HepG2 (cell line): ENCODE results near the gene RALB.

Experiments used
- ZNF143 ChIP-seq: sonication (generic); formaldehyde crosslinking; IDR thresholded peaks from 2 replicates; pipeline ENCODE4 v1.4.0; 2020; ENCODE audit warnings: missing genetic modification reagents
- ZNF670 ChIP-seq: sonication (generic); formaldehyde crosslinking; IDR thresholded peaks from 2 replicates; pipeline ENCODE4 v1.8.0; 2022; ENCODE audit warnings: mild to moderate bottlenecking, missing genetic modification reagents, borderline replicate concordance
- ZSCAN30 ChIP-seq: sonication (generic); formaldehyde crosslinking; IDR thresholded peaks from 2 replicates; pipeline ENCODE4 v1.5.0; 2020; ENCODE audit warnings: mild to moderate bottlenecking, missing genetic modification reagents

DNA sequence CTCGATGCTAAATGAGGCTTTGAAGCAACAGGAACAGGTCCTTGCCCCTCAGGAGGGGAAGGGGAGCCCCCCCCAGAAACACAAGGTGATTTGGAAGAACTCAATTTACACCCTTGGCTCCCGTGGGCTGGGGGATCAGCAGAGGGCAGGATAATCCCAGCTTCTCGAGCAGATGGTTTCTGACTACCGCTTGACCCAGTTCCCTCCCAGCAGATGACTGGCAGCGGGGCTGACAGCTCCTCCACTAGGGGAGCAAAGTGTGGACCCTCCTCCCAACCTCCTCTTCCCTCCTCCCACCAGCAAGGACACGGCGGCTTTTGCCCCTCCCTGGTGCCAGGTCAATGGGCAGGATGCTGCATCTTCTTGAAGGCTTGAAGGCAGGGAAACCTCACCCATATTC lies 89.8 kb downstream of the RALB start:
- TF ChIP-seq ZNF670 (CRISPR knock-in tag) (no peak), ZNF143 (CRISPR knock-in tag) (no peak), ZSCAN30 (CRISPR knock-in tag) (no peak)
